Karpas-422 (cell line): Measurements from ENCODE around the gene EYA4. TPM values are rescaled to one million over a fixed set of nuclear protein-coding genes. Genes with fewer than 3 reads are reported as not detected.

Source experiments
- DNase-seq: peaks from one replicate; pipeline ENCODE4 v3.0.0-alpha.2; 2015
- H2AFZ ChIP-seq: fragments of 200-600 bp; sonication (generic); 2 replicates; pipeline ENCODE4 v1.6.1; 2014; ENCODE audit warnings: antibody characterized with exemption, low read length, mixed read lengths
- H3K27ac ChIP-seq: fragments of 200-600 bp; sonication (generic); 2 replicates; pipeline ENCODE4 v1.5.1; 2014; ENCODE audit warnings: mild to moderate bottlenecking, low read length, moderate library complexity
- H3K27me3 ChIP-seq: fragments of 200-600 bp; sonication (generic); 2 replicates; pipeline ENCODE4 v1.6.1; 2014; ENCODE audit warnings: low read length, mixed read lengths
- H3K36me3 ChIP-seq: fragments of 200-600 bp; sonication (generic); 2 replicates; pipeline ENCODE4 v1.6.1; 2014; ENCODE audit warnings: low read length, mixed read lengths; ENCODE audit not compliant: insufficient read depth
- H3K4me1 ChIP-seq: fragments of 200-600 bp; sonication (generic); 2 replicates; pipeline ENCODE4 v1.6.1; 2014; ENCODE audit warnings: mild to moderate bottlenecking, low read length, mixed read lengths
- H3K4me2 ChIP-seq: fragments of 200-600 bp; sonication (generic); 2 replicates; pipeline ENCODE4 v1.6.1; 2014; ENCODE audit warnings: low read length, low read depth, mild to moderate bottlenecking; ENCODE audit not compliant: poor library complexity, severe bottlenecking
- H3K4me3 ChIP-seq: fragments of 200-600 bp; sonication (generic); 2 replicates; pipeline ENCODE4 v1.5.1; 2014; ENCODE audit warnings: mild to moderate bottlenecking, antibody characterized with exemption, low read length, mixed read lengths
- H3K79me2 ChIP-seq: fragments of 200-600 bp; sonication (generic); 2 replicates; pipeline ENCODE4 v1.6.1; 2014; ENCODE audit warnings: mild to moderate bottlenecking, low read length, mixed read lengths
- H3K9ac ChIP-seq: fragments of 200-600 bp; sonication (generic); 2 replicates; pipeline ENCODE4 v1.6.0; 2014; ENCODE audit warnings: low read length
- H3K9me2 ChIP-seq: fragments of 200-600 bp; sonication (generic), shearing (Covaris generic); replicated peaks from 2 replicates; pipeline ENCODE4 v1.6.0; 2014; ENCODE audit warnings: mild to moderate bottlenecking, low read length, moderate library complexity; ENCODE audit not compliant: insufficient read depth
- H3K9me3 ChIP-seq: fragments of 300-700, 200-600 bp; sonication (generic); 2 replicates; pipeline ENCODE4 v1.6.1; 2014; ENCODE audit warnings: low read length, mixed read lengths
- H4K20me1 ChIP-seq: fragments of 200-600 bp; sonication (generic); 2 replicates; pipeline ENCODE4 v1.6.1; 2014; ENCODE audit warnings: mild to moderate bottlenecking, antibody characterized with exemption, low read length, low read depth; ENCODE audit not compliant: insufficient read depth
- total RNA-seq: library from RNA; depleted of rRNA; stranded (reverse); fragments of >200 nt; shearing (Covaris generic); gene quantifications from 2 replicates; pipeline ENCODE4 v1.2.3, GENCODE V29; 2014; ENCODE audit warnings: low replicate concordance

The EYA4 gene
- total RNA-seq, 1 experiment from 2014 or later: not detected

DNA sequence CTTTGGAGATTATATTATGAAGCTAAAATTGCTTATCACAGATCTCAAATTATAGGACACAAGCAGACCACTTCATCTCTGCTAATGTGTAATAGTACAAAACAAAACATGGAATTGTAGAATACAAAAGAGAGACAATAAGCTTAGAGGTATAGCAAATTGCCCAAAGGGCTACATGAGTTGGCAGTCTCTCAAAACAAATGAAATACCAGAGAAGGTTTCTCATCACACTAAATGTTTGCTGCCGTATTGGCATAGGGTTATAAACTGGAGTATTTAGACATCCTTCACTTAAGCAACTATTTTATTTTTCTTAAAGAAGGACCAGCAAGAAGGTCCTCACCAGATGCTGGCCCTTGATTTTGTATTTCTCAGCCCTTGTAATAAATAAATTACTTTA is 5.9 kb upstream of the EYA4 start:
- Histone ChIP-seq H3K4me2 (no peak overlapping the region), H3K4me1 (no peaks in the 10 kb centered on the region), H3K27me3 (no peaks in the 10 kb centered on the region), H3K9ac (no peak overlapping the region), H3K4me3 (no peak overlapping the region), H3K9me2 (no peaks in the 10 kb centered on the region), H3K9me3 (no peaks in the 10 kb centered on the region), H2AFZ (no peak overlapping the region), H4K20me1 (no peaks in the 10 kb centered on the region), H3K79me2 (no peaks in the 10 kb centered on the region), H3K27ac (no peak overlapping the region), H3K36me3 (no peaks in the 10 kb centered on the region)
- no peak for DNase-seq

DNA sequence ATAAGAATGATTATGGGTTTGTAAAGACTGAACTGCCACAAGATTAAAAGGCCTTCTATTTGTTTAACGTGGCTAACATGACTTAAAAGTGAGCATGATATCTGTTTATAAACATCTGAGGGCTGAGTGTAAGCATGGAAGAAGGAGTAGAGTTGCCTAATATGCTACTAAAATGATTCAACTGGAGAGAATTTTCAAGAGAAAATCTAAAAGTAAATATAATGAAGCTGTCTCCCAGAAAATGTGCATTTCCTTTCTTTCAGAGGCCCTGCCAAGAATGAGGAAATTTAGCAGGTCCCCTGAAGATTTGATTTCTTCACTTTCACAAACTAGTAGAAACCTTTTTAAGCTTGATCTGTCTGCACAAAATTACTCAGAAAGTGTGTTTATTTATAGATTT is 4.2 kb upstream of the EYA4 start:
- no peaks in the 10 kb centered on the region for H3K4me1 ChIP-seq
- no peak for DNase-seq
- H3K9me2 ChIP-seq: no peaks in the 10 kb centered on the region
- no peak overlapping the region for H3K4me2 ChIP-seq
- H2AFZ ChIP-seq: no peak overlapping the region
- no peak overlapping the region for H3K9ac ChIP-seq
- no peaks in the 10 kb centered on the region for H3K36me3 ChIP-seq
- no peaks in the 10 kb centered on the region for H3K27me3 ChIP-seq
- no peaks in the 10 kb centered on the region for H4K20me1 ChIP-seq
- H3K4me3 ChIP-seq: no peak overlapping the region
- H3K27ac ChIP-seq: no peak overlapping the region
- H3K79me2 ChIP-seq: no peaks in the 10 kb centered on the region
- H3K9me3 ChIP-seq: no peaks in the 10 kb centered on the region

DNA sequence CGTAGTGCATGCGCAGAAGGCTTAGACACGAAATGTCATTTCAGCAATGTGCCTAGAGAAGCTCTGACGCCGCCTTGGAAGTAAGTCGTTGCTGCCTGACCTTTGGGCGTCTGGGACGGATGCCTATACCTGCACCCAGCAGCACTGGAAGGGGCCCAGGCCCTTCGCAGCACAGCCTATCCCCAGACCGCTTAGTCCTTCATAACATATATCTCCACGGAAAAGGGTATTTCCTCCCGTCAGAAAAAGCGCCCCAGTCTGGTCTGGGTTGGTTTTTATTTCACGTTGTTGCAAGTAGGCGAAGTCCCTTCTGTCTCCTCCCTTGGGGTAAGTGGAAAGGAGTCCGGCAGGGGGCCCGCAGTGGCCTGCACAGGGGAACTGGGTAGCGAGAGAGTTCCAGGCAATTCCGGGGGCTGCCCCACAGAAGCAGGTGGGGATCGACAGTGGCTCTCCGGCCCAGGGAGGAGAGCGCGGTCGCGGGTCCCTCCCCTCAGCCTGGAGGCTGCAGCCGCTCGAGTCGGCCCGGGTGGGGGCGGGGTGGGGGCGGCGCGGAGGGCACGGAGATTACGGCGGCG is 559 bp upstream of the EYA4 start:
- no peaks in the 10 kb centered on the region for H3K9me2 ChIP-seq
- H3K79me2 ChIP-seq: no peaks in the 10 kb centered on the region
- no peak overlapping the region for H3K4me2 ChIP-seq
- H4K20me1 ChIP-seq: no peaks in the 10 kb centered on the region
- no peak overlapping the region for H3K27ac ChIP-seq
- no peaks in the 10 kb centered on the region for H3K36me3 ChIP-seq
- no peaks in the 10 kb centered on the region for H3K4me1 ChIP-seq
- no peaks in the 10 kb centered on the region for H3K27me3 ChIP-seq
- no peaks in the 10 kb centered on the region for H3K9me3 ChIP-seq
- no peak overlapping the region for H3K9ac ChIP-seq
- no peak overlapping the region for H3K4me3 ChIP-seq
- H2AFZ ChIP-seq: no peak overlapping the region
- no peak for DNase-seq

DNA sequence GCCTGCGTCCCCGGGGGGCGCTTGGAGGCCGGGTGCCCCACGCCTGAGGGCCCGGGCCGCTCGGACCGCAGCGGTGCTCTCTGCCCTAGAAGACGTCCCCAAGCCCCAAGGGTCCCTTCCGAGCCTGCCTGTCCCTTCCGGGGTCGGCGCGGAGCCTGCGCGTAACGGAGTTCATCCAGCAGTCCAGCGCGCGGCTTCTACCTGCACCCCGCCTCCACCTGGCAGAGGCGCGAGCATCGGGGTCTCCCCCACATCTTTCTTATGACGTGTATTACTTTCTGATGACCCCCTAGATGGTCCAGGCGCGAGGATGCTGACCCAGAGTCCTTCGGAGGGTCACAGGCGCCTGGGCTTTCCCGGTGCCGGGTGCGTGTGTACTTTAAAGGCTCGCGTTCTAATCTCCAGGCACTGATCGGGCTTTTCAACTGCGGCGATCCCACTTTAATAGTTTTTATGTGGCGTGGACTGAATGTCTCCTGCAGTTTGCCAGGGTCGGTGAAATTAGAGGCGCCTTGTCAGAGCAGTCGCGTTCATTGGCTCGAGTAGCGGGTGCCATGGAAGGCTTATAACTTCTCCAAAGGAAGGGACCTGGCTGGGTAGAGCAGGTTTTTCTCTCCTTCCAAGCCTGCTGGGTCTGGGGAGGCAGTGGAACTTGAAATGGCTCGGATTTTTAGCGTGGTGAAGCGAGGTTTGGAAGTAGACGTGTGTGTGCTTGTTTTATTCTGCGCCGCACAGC is 912 bp downstream of the EYA4 start:
- Histone ChIP-seq H3K9ac (no peak overlapping the region), H3K9me3 (no peaks in the 10 kb centered on the region), H3K36me3 (no peaks in the 10 kb centered on the region), H3K4me3 (no peak overlapping the region), H3K27ac (no peak overlapping the region), H3K9me2 (no peaks in the 10 kb centered on the region), H3K4me2 (no peak overlapping the region), H3K4me1 (no peaks in the 10 kb centered on the region), H3K27me3 (no peaks in the 10 kb centered on the region), H4K20me1 (no peaks in the 10 kb centered on the region), H3K79me2 (no peaks in the 10 kb centered on the region), H2AFZ (no peak overlapping the region)
- DNase-seq: no peak

DNA sequence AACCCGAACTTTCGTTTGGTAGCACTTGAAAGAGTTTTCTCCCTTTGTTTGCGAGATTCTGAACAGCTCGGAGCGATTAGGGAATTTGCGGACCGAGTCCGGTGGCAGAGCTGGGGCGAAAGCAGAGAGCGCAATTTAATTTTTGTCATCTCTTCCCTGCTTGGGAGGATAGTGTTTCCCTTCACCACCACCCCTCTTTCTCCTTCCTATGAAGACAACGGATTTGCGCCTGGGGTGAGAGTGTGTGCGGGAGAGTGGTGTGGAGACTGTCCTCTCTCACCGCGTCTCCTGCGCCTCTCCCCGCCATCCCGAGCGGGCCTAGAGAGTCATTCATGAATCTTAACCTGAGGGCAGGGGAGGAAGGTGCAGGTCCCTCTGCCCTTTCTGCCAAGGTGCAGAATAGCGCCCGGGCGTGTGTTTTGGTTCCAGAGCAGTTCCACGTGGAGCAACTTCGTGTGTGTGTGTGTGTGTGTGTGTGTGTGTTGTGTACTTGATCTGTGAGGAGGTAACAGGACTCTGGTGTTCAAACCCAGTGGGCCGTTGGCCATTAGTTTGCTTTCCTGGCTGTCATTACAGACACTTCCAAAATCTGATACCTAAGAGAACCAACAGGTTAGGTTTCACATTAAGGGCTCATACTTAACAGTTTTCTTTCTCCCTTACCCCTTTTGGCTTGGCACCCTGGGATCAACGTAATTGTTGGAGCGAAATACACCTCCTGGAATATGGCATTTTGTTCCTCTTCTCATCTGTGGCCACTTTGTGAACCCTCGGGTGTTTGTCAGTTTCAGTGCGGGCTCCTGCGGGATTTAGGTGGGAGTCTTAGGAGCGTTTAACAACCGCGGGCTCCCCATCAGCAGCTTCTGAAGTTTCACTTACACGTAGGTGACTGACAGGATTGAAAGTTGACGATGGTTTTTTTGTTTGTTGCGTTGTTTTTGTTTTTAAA is 1.8 kb downstream of the EYA4 start:
- Histone ChIP-seq H3K9me2 (no peaks in the 10 kb centered on the region), H3K4me2 (no peak overlapping the region), H3K36me3 (no peaks in the 10 kb centered on the region), H3K9ac (no peak overlapping the region), H3K27ac (no peak overlapping the region), H3K9me3 (no peaks in the 10 kb centered on the region), H3K4me1 (no peaks in the 10 kb centered on the region), H3K4me3 (no peak overlapping the region), H4K20me1 (no peaks in the 10 kb centered on the region), H3K27me3 (no peaks in the 10 kb centered on the region), H3K79me2 (no peaks in the 10 kb centered on the region), H2AFZ (no peak overlapping the region)
- DNase-seq: no peak

DNA sequence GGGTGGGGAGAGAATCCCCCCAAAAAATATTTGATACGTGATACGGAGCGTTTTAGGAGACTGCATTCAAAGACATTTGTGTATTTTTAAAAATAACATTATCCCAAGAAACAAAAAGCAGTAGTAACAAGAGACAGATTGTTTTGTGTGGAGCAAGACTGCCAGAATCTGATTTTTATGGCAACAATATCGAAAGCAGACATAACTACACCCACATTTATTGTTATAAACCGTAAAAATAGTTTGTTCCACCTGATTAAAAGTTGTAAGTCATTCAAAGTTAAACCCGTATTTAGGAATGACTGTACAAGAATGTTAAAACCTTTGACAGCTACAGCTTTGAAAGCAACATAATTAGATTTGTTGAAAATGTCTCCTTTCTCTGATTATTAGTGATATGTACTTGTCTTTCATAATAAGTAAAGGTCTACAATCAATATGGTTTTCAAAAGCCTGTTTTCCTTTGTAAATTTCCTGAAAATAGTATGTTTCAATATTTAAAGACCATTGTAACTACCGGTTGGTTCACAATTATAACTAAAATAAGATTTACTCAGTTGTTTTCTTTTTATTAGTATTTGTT is 2.7 kb downstream of the EYA4 start:
- no peaks in the 10 kb centered on the region for H3K9me3 ChIP-seq
- no peaks in the 10 kb centered on the region for H3K36me3 ChIP-seq
- H3K9ac ChIP-seq: no peak overlapping the region
- H3K4me1 ChIP-seq: no peaks in the 10 kb centered on the region
- H3K27ac ChIP-seq: no peak overlapping the region
- H3K4me2 ChIP-seq: no peak overlapping the region
- no peaks in the 10 kb centered on the region for H3K79me2 ChIP-seq
- no peaks in the 10 kb centered on the region for H4K20me1 ChIP-seq
- H3K9me2 ChIP-seq: no peaks in the 10 kb centered on the region
- no peak for DNase-seq
- H3K27me3 ChIP-seq: no peaks in the 10 kb centered on the region
- no peak overlapping the region for H3K4me3 ChIP-seq
- H2AFZ ChIP-seq: no peak overlapping the region

DNA sequence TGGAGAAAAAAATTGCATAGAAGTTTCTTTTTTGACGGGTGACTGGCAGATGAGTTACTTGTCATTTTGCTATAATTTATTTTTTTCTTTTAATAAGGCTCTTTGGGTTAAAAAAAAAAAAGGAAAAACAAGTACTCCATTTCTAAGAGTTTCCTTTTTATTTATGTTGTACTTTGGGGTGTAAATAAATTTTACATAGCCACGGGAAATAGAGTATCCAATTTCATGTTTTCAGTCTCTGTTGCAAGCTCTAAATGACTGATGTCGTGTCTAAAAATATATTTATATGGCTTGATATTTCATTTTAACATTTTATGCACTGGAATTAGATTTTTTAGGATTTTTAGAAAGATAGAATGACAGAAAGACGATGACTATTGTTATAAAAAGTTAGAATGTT is 3.4 kb downstream of the EYA4 start:
- Histone ChIP-seq H3K9me2 (no peaks in the 10 kb centered on the region), H3K4me2 (no peak overlapping the region), H3K79me2 (no peaks in the 10 kb centered on the region), H3K9ac (no peak overlapping the region), H4K20me1 (no peaks in the 10 kb centered on the region), H3K27ac (no peak overlapping the region), H2AFZ (no peak overlapping the region), H3K4me1 (no peaks in the 10 kb centered on the region), H3K36me3 (no peaks in the 10 kb centered on the region), H3K27me3 (no peaks in the 10 kb centered on the region), H3K4me3 (no peak overlapping the region), H3K9me3 (no peaks in the 10 kb centered on the region)
- DNase-seq: no peak

DNA sequence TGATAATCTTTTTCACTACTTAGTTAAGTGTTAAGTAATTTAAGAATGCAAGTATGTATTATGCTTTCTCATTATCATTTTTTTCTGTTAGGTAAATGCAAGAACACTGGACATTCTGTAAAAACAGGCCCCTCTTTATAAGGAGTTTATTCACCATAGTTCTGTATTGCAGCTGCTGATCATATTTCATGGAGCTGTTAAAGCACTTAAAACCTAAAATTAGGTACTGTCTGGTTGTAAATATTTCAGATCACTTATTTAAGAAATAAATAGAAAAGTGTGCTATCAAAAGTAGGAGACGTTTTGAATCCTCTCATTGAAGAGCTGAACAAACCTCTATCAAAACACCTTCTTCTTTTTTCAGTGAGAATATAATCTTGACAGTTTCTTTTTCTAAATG is 3.9 kb downstream of the EYA4 start:
- no peak overlapping the region for H3K4me2 ChIP-seq
- H3K27me3 ChIP-seq: no peaks in the 10 kb centered on the region
- no peak overlapping the region for H3K27ac ChIP-seq
- no peak overlapping the region for H2AFZ ChIP-seq
- DNase-seq: no peak
- no peaks in the 10 kb centered on the region for H3K9me3 ChIP-seq
- H3K4me1 ChIP-seq: no peaks in the 10 kb centered on the region
- no peaks in the 10 kb centered on the region for H4K20me1 ChIP-seq
- no peaks in the 10 kb centered on the region for H3K79me2 ChIP-seq
- H3K9me2 ChIP-seq: no peaks in the 10 kb centered on the region
- no peaks in the 10 kb centered on the region for H3K36me3 ChIP-seq
- H3K9ac ChIP-seq: no peak overlapping the region
- no peak overlapping the region for H3K4me3 ChIP-seq
